GM21381 (cell line): ENCODE results near the gene PROK1.

Experiments
- ATAC-seq: cut with Tn5 transposase; IDR thresholded peaks from one replicate; pipeline ENCODE4 v1.9.1; 2021; ENCODE audit warnings: mild to moderate bottlenecking, moderate library complexity; ENCODE audit not compliant: unreplicated experiment

Gene PROK1

DNA sequence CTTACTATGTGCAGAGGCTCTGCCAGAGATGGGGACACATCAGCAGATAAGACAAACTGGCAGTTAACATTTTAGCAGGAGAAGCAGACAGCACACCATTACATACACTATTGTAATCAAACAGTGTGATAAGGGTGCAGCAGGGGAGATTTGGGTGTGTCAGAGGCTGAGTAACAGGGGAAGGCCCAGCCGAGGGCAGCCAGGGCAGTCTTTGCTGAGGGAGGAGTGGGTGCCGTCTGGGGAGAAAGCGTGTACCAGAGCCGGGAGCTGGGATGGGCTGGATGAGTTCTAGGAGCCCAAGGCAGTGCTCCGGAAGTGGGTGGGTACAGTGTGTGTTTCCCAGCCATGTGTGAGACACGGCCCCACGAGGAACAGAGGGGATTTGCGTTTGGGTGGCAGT, 36.8 kb downstream of the PROK1 start:
- no peak for ATAC-seq

DNA sequence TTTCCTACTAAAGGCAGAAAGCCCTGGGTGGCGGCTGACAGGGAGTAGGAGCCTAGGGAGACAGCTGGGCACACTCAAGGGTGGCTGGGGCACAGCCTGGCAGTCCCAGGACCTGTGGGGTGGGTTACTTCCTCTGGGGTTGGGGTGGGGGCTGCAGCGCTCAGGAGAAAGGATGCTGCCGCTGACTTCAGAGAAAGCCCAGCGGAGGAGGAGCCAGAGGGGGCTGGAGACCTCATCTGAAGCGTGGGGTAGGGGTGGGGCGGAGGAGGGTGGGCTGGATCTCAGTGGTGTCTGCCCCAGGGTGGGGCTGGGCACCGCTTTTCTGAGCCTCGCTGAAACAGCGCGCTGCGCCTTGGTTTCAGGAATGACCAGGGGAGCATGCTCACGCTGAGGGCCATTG, 37.2 kb downstream of the PROK1 start:
- ATAC-seq: no peak

DNA sequence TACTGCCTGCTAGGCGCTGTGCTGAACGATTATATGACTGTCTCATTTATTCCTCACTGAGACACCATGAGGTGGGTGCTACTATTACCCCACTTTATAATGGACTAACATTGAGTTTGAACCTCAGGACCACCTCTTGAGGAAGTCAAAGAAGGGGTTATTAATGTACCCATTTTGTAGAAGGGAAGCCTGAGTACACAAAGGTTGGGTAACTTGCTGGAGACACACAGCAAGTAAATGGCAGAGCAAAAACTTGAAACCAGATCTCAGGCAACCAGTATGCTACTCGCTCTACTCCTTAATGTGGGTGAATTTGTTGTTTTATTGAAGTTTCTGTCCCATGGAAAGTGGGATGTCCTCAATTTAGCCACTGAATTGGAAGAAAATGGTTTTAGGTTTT, 37.9 kb downstream of the PROK1 start:
- ATAC-seq: no peak

DNA sequence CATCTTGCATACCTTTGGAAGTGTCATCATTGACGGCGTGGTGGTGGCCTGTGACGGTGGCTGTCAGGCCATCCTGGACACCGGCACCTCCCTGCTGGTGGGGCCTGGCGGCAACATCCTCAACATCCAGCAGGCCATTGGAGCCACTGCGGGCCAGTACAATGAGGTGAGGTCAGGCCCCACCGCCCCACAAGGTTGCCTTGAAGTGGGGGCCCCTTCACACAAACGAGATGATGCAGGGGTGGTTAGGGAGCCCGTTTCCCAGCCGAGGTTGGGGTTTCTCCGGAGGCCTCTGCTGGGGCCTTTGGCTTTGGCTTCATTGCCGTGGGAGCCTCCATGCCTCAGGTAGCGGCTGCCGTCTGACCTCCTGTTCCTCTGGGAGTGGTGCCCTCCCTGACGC, 38.5 kb downstream of the PROK1 start:
- ATAC-seq: no peak

- no peak for ATAC-seq
Observed at GRCh38 chr1:110489973-110490542, 39.1 kb downstream of the PROK1 start.

GRCh38 chr1:110490791-110491451, 40.0 kb downstream of the PROK1 start:
- ATAC-seq: no peak

DNA sequence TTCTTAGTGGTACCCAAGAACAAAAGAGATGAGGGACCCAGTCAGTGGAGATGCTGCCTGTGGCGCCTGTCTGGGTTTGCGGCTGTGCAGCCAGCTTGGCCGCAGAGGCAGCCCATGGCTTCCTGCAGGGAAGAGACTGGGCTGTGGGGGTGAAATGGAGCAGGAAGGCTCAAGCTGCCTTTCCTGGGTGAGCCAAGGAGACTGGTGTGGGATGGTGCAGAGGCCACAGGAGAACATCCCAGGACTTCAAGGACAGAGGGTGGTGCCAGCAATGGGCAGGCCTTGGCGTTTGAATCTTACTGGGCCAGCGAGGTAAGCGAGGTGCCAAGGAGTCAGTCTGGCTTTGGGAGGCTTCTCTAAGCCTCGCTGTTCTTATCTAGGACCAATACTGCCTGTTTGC, 41.6 kb downstream of the PROK1 start:
- ATAC-seq: no peak

- no peak for ATAC-seq
Observed at GRCh38 chr1:110493059-110493699, 42.2 kb downstream of the PROK1 start.

GRCh38 chr1:110494036-110494435, 43.1 kb downstream of the PROK1 start:
- no peak for ATAC-seq

DNA sequence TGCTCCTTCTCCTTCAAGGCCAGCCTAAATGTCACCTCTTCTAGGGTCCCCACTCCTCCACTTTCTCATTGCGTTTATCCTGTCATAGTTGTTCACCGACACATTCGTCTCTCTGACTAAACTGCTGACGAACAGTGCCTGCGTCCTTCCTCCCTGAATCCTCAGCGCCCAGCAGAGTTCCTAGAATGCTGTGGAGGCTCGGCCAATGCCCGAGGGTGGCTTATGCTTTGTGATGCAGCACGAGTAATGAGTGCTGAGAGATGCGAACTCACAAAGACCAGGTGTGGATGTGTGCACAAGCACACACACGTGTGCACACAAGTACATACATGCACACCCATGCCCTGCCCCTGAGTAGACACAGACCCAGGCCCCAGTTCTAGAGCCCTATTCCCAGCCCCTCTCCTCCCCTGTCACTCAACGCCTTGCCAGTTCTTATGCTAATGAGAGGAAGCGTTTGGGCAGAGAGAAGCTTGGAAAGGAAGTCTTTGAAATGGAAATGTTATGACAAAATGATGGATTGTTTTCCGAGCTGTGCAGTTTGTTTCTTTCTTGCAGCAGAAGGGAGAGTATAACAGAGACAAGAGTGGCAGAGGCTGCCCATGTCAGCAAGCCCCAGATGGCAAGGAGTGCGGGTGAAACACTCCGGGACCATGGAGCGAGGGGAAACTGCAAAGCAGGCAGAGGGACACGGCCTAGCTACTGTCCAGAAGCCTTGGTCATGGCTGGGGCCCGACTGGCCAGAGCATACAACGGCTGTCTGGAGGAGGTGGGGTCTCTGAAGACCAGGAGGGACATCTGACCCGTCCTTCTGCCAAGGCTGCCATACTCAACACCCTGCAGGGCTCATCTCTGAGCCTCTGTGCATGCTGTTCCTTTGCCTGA, 43.8 kb downstream of the PROK1 start:
- ATAC-seq: no peak

DNA sequence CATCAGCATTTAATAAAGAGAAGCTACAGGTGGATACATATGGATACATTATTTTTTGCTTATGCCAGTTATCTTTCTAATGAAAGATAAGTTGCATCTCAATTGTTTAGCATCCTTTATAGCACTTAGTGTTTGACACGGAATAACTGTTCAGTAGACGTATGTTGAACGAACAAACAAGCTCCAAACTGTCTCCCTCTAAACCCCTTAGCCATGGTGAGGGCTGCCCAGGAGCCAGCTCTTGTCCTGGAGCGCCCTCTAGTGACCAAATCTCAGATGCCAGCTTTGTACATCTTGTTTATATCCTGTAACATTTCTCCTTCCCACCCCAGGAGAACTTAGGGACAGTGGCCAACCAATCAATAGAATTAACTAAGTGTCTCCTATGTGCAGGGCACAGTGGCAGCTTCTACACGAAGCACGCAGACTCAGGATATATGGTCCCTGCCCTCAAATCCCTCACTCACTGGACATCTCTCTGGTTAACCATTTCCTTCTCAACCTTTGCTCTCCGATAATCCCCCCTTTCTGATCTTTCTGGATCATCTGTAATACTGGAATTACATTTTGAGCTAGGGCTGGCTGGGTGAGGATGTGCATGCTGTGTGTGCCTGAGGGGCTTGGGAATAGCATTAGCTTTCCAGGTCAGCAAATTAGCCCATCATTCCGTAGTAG, 45.1 kb downstream of the PROK1 start:
- ATAC-seq: no peak

DNA sequence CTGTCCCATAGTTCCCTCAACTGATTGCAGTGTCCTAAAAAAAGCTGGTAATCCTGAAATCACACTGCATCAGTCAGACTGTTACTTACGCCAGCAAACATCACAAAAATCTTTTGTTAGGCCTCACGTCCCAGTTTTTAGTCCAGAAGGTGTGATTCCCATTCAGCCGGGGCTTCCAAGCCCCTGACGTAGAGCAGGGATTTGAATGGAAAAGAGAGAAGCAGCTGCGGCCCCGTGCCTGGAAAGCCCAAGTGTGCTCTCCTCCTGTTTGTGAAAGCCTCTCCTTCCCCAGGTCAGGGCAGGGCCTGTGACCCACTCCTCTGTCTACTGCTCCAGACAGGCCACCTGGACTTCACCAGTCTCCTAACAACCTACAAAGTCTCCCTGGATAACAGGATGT, 47.3 kb downstream of the PROK1 start:
- no peak for ATAC-seq

DNA sequence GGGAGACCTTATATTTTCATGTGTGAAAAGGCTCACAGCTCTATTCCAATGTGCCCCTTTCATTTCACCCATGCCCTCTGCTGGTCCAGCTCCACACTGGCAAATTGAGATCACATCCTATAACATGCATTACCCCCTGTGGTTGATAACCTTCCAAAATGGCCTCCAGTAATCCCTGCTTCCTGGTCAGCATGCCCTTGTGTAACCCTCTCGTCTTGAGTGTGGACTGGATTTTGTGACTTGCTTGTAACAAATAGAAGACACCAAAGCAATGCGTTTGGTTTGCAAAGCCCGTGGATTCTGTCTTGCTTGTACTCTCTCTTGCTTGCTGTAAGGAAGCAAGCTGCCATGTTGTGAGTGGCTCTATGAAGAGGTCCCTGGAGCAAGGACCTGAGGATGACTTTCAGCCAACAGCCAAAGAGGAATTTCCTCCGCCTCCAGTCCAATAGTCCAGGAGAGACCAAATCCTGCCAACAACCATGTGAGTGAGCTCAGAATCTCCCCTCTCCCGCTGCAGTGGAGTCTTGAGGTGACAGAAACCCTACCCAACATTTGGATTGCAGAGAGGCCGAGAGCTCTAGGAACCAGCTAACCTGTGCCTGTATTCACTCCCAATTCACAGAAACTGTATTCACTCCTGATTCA, 50.7 kb downstream of the PROK1 start:
- ATAC-seq: no peak

- no peak for ATAC-seq
Observed at GRCh38 chr1:110502402-110503151, 51.6 kb downstream of the PROK1 start.

DNA sequence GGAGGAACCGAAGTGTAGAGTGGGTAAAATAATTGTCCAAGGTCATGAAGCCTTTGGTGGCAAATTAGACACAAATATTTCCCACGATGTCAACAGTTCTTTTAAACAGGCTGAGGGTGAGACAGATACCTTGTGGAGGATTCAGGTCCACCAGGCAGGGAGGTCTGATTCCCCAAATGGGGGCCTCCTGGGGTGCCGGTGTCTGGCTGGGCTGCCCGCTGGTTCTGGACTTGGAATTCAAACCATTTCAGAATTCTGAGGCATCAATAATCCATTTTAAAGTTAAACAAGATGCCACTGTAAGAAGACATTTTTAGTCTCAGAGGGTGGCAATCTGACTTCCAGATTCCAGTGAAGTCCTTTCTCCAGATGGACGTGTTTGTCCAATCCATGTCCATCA, 52.5 kb downstream of the PROK1 start:
- no peak for ATAC-seq

- no peak for ATAC-seq
Observed at GRCh38 chr1:110504226-110504625, 53.3 kb downstream of the PROK1 start.

DNA sequence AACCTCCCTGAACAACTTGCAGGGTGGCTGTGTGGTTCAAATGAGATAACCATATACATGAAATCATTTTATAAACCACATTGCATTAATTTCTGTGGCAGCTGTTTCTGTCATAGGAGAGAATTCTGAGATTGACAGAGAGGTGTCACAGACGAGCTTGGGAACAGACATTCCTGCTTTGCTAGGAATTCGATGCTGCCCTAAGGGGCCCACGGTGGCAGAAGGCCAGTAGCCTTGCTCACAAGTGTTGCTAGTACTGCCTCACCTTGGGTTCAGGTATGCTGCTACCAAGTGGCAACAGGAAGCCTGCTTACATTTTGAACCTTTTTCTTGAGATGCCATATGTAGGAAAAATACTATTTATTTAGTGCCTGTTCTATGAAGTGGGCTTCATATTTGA, 54.6 kb downstream of the PROK1 start:
- no peak for ATAC-seq

GRCh38 chr1:110506541-110506940, 55.6 kb downstream of the PROK1 start:
- ATAC-seq: no peak
